NB4 (cell line): ENCODE measurements around the gene MAP3K1.

ENCODE experiments used
- CTCF ChIP-seq: IDR thresholded peaks from one replicate; pipeline ENCODE4 v1.5.1; 2012; ENCODE audit warnings: low read depth, low read length
- MAX ChIP-seq: IDR thresholded peaks from 2 replicates; pipeline ENCODE4 v1.6.1; 2011; ENCODE audit warnings: low read depth, low read length

- TF ChIP-seq MAX (no peak), CTCF (no peak)
Observed at GRCh38 chr5:56837956-56838355, 22.6 kb downstream of the MAP3K1 start.
